K562 (cell line): ENCODE measurements around the gene BCKDK. TPM values are rescaled to one million over a fixed set of nuclear protein-coding genes. Genes with fewer than 3 reads are reported as not detected.

ENCODE experiments used
- ATAC-seq: fragments of 200-7000 bp; cut with Tn5 transposase; 3 replicates; pipeline ENCODE4 v1.9.1; 2020; ENCODE audit warnings: moderate library complexity
- BruUV-seq: library from RNA; stranded (reverse); fragments of 400-500 nt; replicated peaks from 2 replicates; lab custom pipeline; 2021; lab: Mats Ljungman, UMichigan
- CTCF ChIA-PET: fragments of 300-600 bp; formaldehyde crosslinking; extraction: SDS; loops from one replicate; lab custom pipeline; 2021; ENCODE audit warnings: low intra/inter-chr PET ratio; lab: Yijun Ruan, JAX
- POLR2A ChIA-PET: fragments of 300-600, 350-650 bp; sonication (Branson Sonifier 250); formaldehyde crosslinking; extraction: SDS; loops from one replicate; lab custom pipeline; 2021; ENCODE audit warnings: antibody characterized with exemption, inconsistent platforms; lab: Yijun Ruan, JAX
- DNase-seq, 4 experiments: peaks; one replicate each; pipeline versions ENCODE4 v3.0.0 to v3.0.0-alpha.2; 2011 to 2018; ENCODE audit warnings: low spot score in 3 of 4, mixed read lengths in 3 of 4; ENCODE audit errors: extremely low read depth in 1 of 4
- FAIRE-seq: peaks from 2 replicates; lab custom pipeline; 2011; peaks lifted over from hg19 to GRCh38; lab: Jason Lieb, UNC
- H2AFZ ChIP-seq: 2 replicates; pipeline ENCODE4 v1.6.0; 2011; ENCODE audit warnings: low read depth, low read length, control low read depth, inconsistent platforms
- H3K27ac ChIP-seq: fragments of 200-600 bp; 3 replicates; pipeline ENCODE4 v1.8.0; 2011; ENCODE audit warnings: low read depth, mild to moderate bottlenecking, control low read depth, inconsistent platforms, low read length, moderate library complexity, mixed read lengths; ENCODE audit errors: extremely low read depth
- H3K27me3 ChIP-seq, 2 experiments: fragments of 300-600 bp in 1 of 2; 2 replicates in 1 of 2; 3 replicates in 1 of 2; pipeline versions ENCODE4 v1.6.0 to v1.8.0; 2011; ENCODE audit warnings: inconsistent platforms in 2 of 2, low read length in 2 of 2, mild to moderate bottlenecking in 1 of 2, mixed read lengths in 1 of 2, moderate library complexity in 1 of 2; ENCODE audit not compliant: control insufficient read depth in 2 of 2, insufficient read depth in 2 of 2
- H3K36me3 ChIP-seq: fragments of 300-600 bp; 3 replicates; pipeline ENCODE4 v1.8.0; 2011; ENCODE audit warnings: mild to moderate bottlenecking, low read length, inconsistent platforms; ENCODE audit not compliant: control insufficient read depth, insufficient read depth
- H3K4me1 ChIP-seq, 2 experiments: fragments of 200-600 bp in 1 of 2; replicated peaks in 1 of 2; 2 replicates in 1 of 2; 3 replicates in 1 of 2; pipeline versions ENCODE4 v1.5.1 to v1.8.0; 2011; ENCODE audit warnings: inconsistent platforms in 2 of 2, low read length in 2 of 2, mild to moderate bottlenecking in 1 of 2, mixed read lengths in 1 of 2, moderate library complexity in 1 of 2; ENCODE audit not compliant: control insufficient read depth in 2 of 2, insufficient read depth in 2 of 2
- H3K4me2 ChIP-seq: 2 replicates; pipeline ENCODE4 v1.6.1; 2011; ENCODE audit warnings: low read length, control low read depth, inconsistent platforms, mixed read lengths; ENCODE audit not compliant: insufficient read depth
- H3K4me3 ChIP-seq: fragments of 200-600 bp; sonication (generic), shearing (Covaris generic); 2 replicates; pipeline ENCODE4 v1.5.1; 2016; ENCODE audit warnings: control low read depth, inconsistent platforms
- H3K79me2 ChIP-seq: fragments of 200-600 bp; 3 replicates; pipeline ENCODE4 v1.8.0; 2011; ENCODE audit warnings: low read length, inconsistent platforms; ENCODE audit not compliant: control insufficient read depth, insufficient read depth
- H3K9ac ChIP-seq, 2 experiments: 2 replicates each; pipeline versions ENCODE4 v1.6.0 to v1.6.1; 2011; ENCODE audit warnings: low read depth in 2 of 2, low read length in 2 of 2, control low read depth in 1 of 2, inconsistent platforms in 1 of 2, mild to moderate bottlenecking in 1 of 2, mixed read lengths in 1 of 2; ENCODE audit not compliant: insufficient read depth in 1 of 2
- H3K9me1 ChIP-seq: one replicate; pipeline ENCODE4 v1.6.0; 2011; ENCODE audit warnings: inconsistent platforms, mild to moderate bottlenecking, low read length, moderate library complexity; ENCODE audit not compliant: control insufficient read depth, insufficient read depth
- H3K9me3 ChIP-seq: replicated peaks from 2 replicates; pipeline ENCODE4 v1.5.1; 2011; ENCODE audit warnings: low read depth, low read length, inconsistent platforms; ENCODE audit not compliant: control insufficient read depth, insufficient read depth
- H4K20me1 ChIP-seq: replicated peaks from 2 replicates; pipeline ENCODE4 v1.6.1; 2011; ENCODE audit warnings: low read length, inconsistent platforms, mixed read lengths; ENCODE audit not compliant: control insufficient read depth, insufficient read depth
- TAF15 ChIP-seq: fragments of 200-400 bp; formaldehyde crosslinking; IDR thresholded peaks from 2 replicates; pipeline ENCODE4 v1.6.1; 2017; ENCODE audit warnings: mild to moderate bottlenecking, low read depth, low read length, moderate library complexity
- ZC3H4 ChIP-seq: sonication (generic); formaldehyde crosslinking; IDR thresholded peaks from 2 replicates; pipeline ENCODE4 v1.9.0; 2021; ENCODE audit warnings: missing genetic modification reagents, borderline replicate concordance
- ZNF347 ChIP-seq: fragments of 450-650 bp; formaldehyde crosslinking; IDR thresholded peaks from 2 replicates; pipeline ENCODE4 v1.4.0; 2020; ENCODE audit warnings: low read depth, mild to moderate bottlenecking, moderate library complexity
- WGBS: fragments of 100-300 bp; shearing (Covaris generic); methylation state at CpG from one replicate; pipeline ENCODE4 v1.1.6; 2016; ENCODE audit warnings: low coverage, mixed read lengths; ENCODE audit not compliant: insufficient coverage; ENCODE audit errors: missing lambda C conversion rate; 5-methylcytosine and 5-hydroxymethylcytosine counted together
- in situ Hi-C: fragments of 300-500 bp; cut with MboI; formaldehyde crosslinking; loops from 4 replicates; pipeline ENCODE4 v1.15.0; 2018; ENCODE audit warnings: inconsistent platforms, mixed read lengths
- intact Hi-C: fragments of 100-400 bp; cut with micrococcal nuclease; formaldehyde crosslinking; loops from 2 replicates; pipeline ENCODE4 v1.14.2; 2022
- polyA plus RNA-seq, 8 experiments: library from polyadenylated mRNA; depleted of rRNA in 4 of 8; stranded (reverse) in 5 of 8; unstranded in 3 of 8; fragments of >200 nt; fragmentation: Nextera tagmentation in 2 of 8; fragmentation: Illumina TruSeq in 1 of 8; extraction: Ambion mirVana in 2 of 8; extraction: Trizol in 1 of 8; gene quantifications; 2 replicates each; pipeline versions ENCODE4 v1.2.1 to v1.2.3, GENCODE V29; 2011 to 2014; ENCODE audit warnings: inconsistent platforms in 1 of 8, missing spikeins in 1 of 8
- total RNA-seq, 7 experiments: library from RNA; depleted of rRNA in 6 of 7; stranded (reverse); fragments of >200 nt in 6 of 7; fragmentation: Illumina TruSeq in 2 of 7; extraction: Trizol in 2 of 7; gene quantifications; 2 replicates each; pipeline versions ENCODE4 v1.2.1 to v1.2.3, GENCODE V29; 2011 to 2021; ENCODE audit warnings: low replicate concordance in 1 of 7
- TF ChIP-seq, protein P1 (sequence below), 3 experiments: fragments of 200-800 bp in 1 of 3; sonication (Bioruptor generic) in 1 of 3; sonication (generic) in 1 of 3; formaldehyde crosslinking in 1 of 3; IDR thresholded peaks; 2 replicates each; pipeline versions ENCODE4 v1.6.1 to v1.8.0; 2016 to 2022; ENCODE audit warnings: mild to moderate bottlenecking in 2 of 3, missing compliant biosample characterization in 2 of 3, missing genetic modification characterization in 2 of 3, missing genetic modification reagents in 1 of 3

Gene BCKDK
- total and polyA plus RNA-seq, 9 of the 15 experiments (the other 6 are each of a cell fraction or from before 2014, with no cell fraction given): 0.58 to 34.8 (median 13.1) TPM

GRCh38 chr16:31143011-31143693, 35.0 kb downstream of the BCKDK start:
- peaks cover 14 to 46% of the 10 kb centered on the region in 2 experiments for H3K4me1 ChIP-seq
- intact Hi-C loops (loop anchor here (2.0 to 10.0 kb wide), 4 partner anchors 26 to 158 kb away; partner anchors contain the start of genes BCKDK, HSD3B7, KAT8 and ZNF646), in situ Hi-C loops (no loop called here)
- FAIRE-seq (no peak), ATAC-seq (no peak)
- 77% methylated on average over 11 of the region's 22 CpGs for WGBS
- no peaks in the 10 kb centered on the region for H3K36me3 ChIP-seq
- H3K79me2 ChIP-seq: no peaks in the 10 kb centered on the region
- ChIA-PET CTCF (no interaction called here), POLR2A (interaction anchor here (0.6 to 3.5 kb wide), 9 partner anchors 9 to 727 kb away, joined by 3 to 39 read pairs (median 4); partner anchors contain the start of genes FUS, KAT8, ZNF646 and ZNF668)
- BruUV-seq: no TSS peak
- no peaks in the 10 kb centered on the region for H3K9me1 ChIP-seq
- H3K27ac ChIP-seq: no peak overlapping the region
- H3K9me3 ChIP-seq: no peaks in the 10 kb centered on the region
- H3K4me2 ChIP-seq: no peak overlapping the region
- H3K9ac ChIP-seq: peak overlapping the region; percentile 58 to 92; a peak in 3 of 4 replicates
- H3K4me3 ChIP-seq: no peak overlapping the region
- TF ChIP-seq, protein P1, sequence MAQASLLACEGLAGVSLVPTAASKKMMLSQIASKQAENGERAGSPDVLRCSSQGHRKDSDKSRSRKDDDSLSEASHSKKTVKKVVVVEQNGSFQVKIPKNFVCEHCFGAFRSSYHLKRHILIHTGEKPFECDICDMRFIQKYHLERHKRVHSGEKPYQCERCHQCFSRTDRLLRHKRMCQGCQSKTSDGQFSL (CRISPR knock-in tag; IDR thresholded peaks at IDR 0.05): peak; percentile 74
- TF ChIP-seq, protein P1 (tag; IDR thresholded peaks at IDR 0.05): no peak
- TF ChIP-seq ZNF347 (CRISPR knock-in tag) (no peak), ZC3H4 (0 out of 2 replicates have a peak, but pooled peaks have one; percentile 6), TAF15 (no peak)
- TF ChIP-seq, all 486 proteins: peak for 2
- H2AFZ ChIP-seq: peak overlapping the region; percentile 92
- H4K20me1 ChIP-seq: no peaks in the 10 kb centered on the region; the same call in 1 of the 2 replicates
- DNase-seq: peak in 1 of 4 experiments; percentile 4
- H3K27me3 ChIP-seq: peaks cover 15 to 21% of the 10 kb centered on the region in 2 experiments; a peak in 4 of 5 replicates
